ENCODE data around the gene VSX1.

GRCh38 chr20:25076731-25077609 is 5.0 kb downstream of the VSX1 start:
- TF ChIP-seq CTCF (IDR thresholded peaks at IDR 0.05; ENCODE audit: poor library complexity), result peak; percentile 14
- TF ChIP-seq EZH2phosphoT487 (IDR thresholded peaks at IDR 0.05; ENCODE audit: low read depth, severe bottlenecking, unreplicated experiment), result no peak
- TF ChIP-seq EZH2 (IDR thresholded peaks at IDR 0.05; ENCODE audit: borderline replicate concordance), result no peak
